HG02970 (cell line): ENCODE measurements around the gene CARHSP1.
"Not testable (repeated sequence)": the region's sequence is repeated elsewhere in the genome, so short reads cannot be mapped to it uniquely, and the experiment has no call there.

Experiments
- ATAC-seq: cut with Tn5 transposase; IDR thresholded peaks from one replicate; pipeline ENCODE4 v1.9.1; 2021; ENCODE audit warnings: mild to moderate bottlenecking, moderate library complexity, moderate number of reproducible peaks; ENCODE audit not compliant: unreplicated experiment, low FRiP score

CARHSP1 gene

GRCh38 chr16:8873866-8874195 lies 5.0 kb upstream of the CARHSP1 start:
- not testable (repeated sequence) for ATAC-seq

GRCh38 chr16:8872967-8873865 lies 4.4 kb upstream of the CARHSP1 start:
- ATAC-seq, result no peak

GRCh38 chr16:8872071-8872470 lies 3.3 kb upstream of the CARHSP1 start:
- ATAC-seq, result no peak

- ATAC-seq, result not testable (repeated sequence)
Observed at GRCh38 chr16:8869988-8870241, 1.1 kb upstream of the CARHSP1 start.

GRCh38 chr16:8869212-8869987 lies 594 bp upstream of the CARHSP1 start:
- ATAC-seq, result no peak

GRCh38 chr16:8867932-8868415 lies 832 bp downstream of the CARHSP1 start:
- no peak for ATAC-seq

GRCh38 chr16:8867216-8867931 lies 1.4 kb downstream of the CARHSP1 start:
- ATAC-seq, result no peak

- ATAC-seq, result no peak
Observed at GRCh38 chr16:8866884-8867215, 2.0 kb downstream of the CARHSP1 start.

GRCh38 chr16:8866118-8866883 lies 2.5 kb downstream of the CARHSP1 start:
- ATAC-seq, result no peak

GRCh38 chr16:8865145-8865882 lies 3.5 kb downstream of the CARHSP1 start:
- ATAC-seq, result no peak

- ATAC-seq, result no peak
Observed at GRCh38 chr16:8864480-8865110, 4.2 kb downstream of the CARHSP1 start.

- ATAC-seq, result no peak
Observed at GRCh38 chr16:8863594-8864424, 5.0 kb downstream of the CARHSP1 start.

GRCh38 chr16:8862309-8863130 lies 6.3 kb downstream of the CARHSP1 start:
- ATAC-seq, result no peak

- ATAC-seq, result no peak
Observed at GRCh38 chr16:8861563-8862308, 7.1 kb downstream of the CARHSP1 start.

- no peak for ATAC-seq
Observed at GRCh38 chr16:8859913-8860881, 8.6 kb downstream of the CARHSP1 start.
